C4-2B (cell line): ENCODE data around the gene CADM1.

Experiments
- H3K27ac ChIP-seq: fragments of 450-650 bp; 2 replicates; pipeline ENCODE4 v1.5.1; 2017
- CTCF ChIP-seq: fragments of 450-650 bp; conservative IDR thresholded peaks from 2 replicates; pipeline ENCODE4 v1.5.1; 2017; ENCODE audit warnings: mild to moderate bottlenecking
- ZFX ChIP-seq: fragments of 450-650 bp; IDR thresholded peaks from 2 replicates; pipeline ENCODE4 v1.6.1; 2017

The CADM1 gene

GRCh38 chr11:115167456-115167855 lies 336.8 kb downstream of the CADM1 start:
- H3K27ac ChIP-seq, result no peak overlapping the region
- TF ChIP-seq ZFX, result no peak
- no peak for TF ChIP-seq CTCF

- TF ChIP-seq CTCF (no peak), ZFX (no peak)
- no peak overlapping the region for H3K27ac ChIP-seq
Measured at GRCh38 chr11:115166820-115167219, 337.4 kb downstream of the CADM1 start.

- H3K27ac ChIP-seq, result no peak overlapping the region
- TF ChIP-seq ZFX (no peak), CTCF (no peak)
Measured at GRCh38 chr11:115164774-115165173, 339.4 kb downstream of the CADM1 start.

GRCh38 chr11:115162919-115163318 lies 341.3 kb downstream of the CADM1 start:
- TF ChIP-seq ZFX (no peak), CTCF (no peak)
- no peak overlapping the region for H3K27ac ChIP-seq

- H3K27ac ChIP-seq, result no peak overlapping the region
- no peak for TF ChIP-seq ZFX
- TF ChIP-seq CTCF, result no peak
Measured at GRCh38 chr11:115161876-115162275, 342.3 kb downstream of the CADM1 start.

- TF ChIP-seq ZFX (no peak), CTCF (no peak)
- H3K27ac ChIP-seq, result no peak overlapping the region
Measured at GRCh38 chr11:115159207-115159606, 345.0 kb downstream of the CADM1 start.

GRCh38 chr11:115158053-115158452 lies 346.2 kb downstream of the CADM1 start:
- H3K27ac ChIP-seq, result no peak overlapping the region
- TF ChIP-seq CTCF (no peak), ZFX (no peak)
